Esophagus squamous epithelium (tissue), 4 donors: ENCODE measurements around the gene FLNB.

Source experiments
- POLR2A ChIP-seq, 4 donors: fragments of 450-650 bp; IDR thresholded peaks; one replicate each; pipeline ENCODE4 v1.6.1; 2017; ENCODE audit warnings: antibody characterized with exemption in 4 of 4, mild to moderate bottlenecking in 4 of 4, moderate library complexity in 3 of 4
- TF ChIP-seq, protein P1 (sequence below), 6 experiments: fragments of 450-650 bp in 4 of 6; fragments of 200-600 bp in 2 of 6; sonication (generic) in 2 of 6; IDR thresholded peaks; one replicate each; pipeline ENCODE4 v1.5.1; 2016 to 2019; ENCODE audit warnings: antibody characterized with exemption in 6 of 6, mild to moderate bottlenecking in 4 of 6, moderate library complexity in 4 of 6

DNA sequence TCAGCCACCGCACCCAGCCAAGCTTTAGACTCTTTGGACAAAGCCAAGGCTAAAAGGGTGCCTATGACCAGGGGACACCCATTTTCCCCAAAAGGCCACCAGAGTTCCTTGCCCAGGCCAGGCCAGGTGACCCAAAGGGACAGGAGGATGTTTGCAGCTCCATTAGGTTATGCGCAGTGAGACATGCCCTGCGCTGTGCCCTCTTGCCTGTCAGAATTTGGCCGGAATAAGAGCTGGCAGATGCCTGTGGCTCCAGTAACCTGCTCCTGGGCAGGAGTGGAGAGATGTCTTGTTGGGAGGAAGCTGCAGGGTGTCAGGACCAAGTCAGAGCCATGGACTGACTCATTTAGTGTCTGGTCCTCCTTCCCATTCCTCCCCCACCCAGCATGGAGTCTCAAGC lies 182.1 kb downstream of the FLNB start:
- TF ChIP-seq, protein P1, sequence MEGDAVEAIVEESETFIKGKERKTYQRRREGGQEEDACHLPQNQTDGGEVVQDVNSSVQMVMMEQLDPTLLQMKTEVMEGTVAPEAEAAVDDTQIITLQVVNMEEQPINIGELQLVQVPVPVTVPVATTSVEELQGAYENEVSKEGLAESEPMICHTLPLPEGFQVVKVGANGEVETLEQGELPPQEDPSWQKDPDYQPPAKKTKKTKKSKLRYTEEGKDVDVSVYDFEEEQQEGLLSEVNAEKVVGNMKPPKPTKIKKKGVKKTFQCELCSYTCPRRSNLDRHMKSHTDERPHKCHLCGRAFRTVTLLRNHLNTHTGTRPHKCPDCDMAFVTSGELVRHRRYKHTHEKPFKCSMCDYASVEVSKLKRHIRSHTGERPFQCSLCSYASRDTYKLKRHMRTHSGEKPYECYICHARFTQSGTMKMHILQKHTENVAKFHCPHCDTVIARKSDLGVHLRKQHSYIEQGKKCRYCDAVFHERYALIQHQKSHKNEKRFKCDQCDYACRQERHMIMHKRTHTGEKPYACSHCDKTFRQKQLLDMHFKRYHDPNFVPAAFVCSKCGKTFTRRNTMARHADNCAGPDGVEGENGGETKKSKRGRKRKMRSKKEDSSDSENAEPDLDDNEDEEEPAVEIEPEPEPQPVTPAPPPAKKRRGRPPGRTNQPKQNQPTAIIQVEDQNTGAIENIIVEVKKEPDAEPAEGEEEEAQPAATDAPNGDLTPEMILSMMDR (IDR thresholded peaks at IDR 0.05): no peak
- TF ChIP-seq POLR2A (IDR thresholded peaks at IDR 0.05): no peak
